HCT116 (cell line): ENCODE measurements around the gene GATAD2B. TPM values are rescaled to one million over a fixed set of nuclear protein-coding genes. Genes with fewer than 3 reads are reported as not detected.

Experiments
- ATAC-seq: fragments of 200-7000 bp; cut with Tn5 transposase; 2 replicates; pipeline ENCODE4 v1.9.1; 2020; ENCODE audit warnings: mild to moderate bottlenecking, moderate library complexity
- BruUV-seq: library from RNA; stranded (reverse); fragments of 400-500 nt; replicated peaks from 2 replicates; lab custom pipeline; 2021; lab: Mats Ljungman, UMichigan
- CTCF ChIA-PET: fragments of 300-600 bp; sonication (Branson Sonifier 250); formaldehyde crosslinking; loops from one replicate; lab custom pipeline; 2021; ENCODE audit warnings: antibody characterized with exemption; lab: Charles Lee
- POLR2A ChIA-PET: fragments of 300-600, 350-600 bp; sonication (Branson Sonifier 250); formaldehyde crosslinking; loops from one replicate; lab custom pipeline; 2021; ENCODE audit warnings: antibody characterized with exemption; lab: Charles Lee
- RAD21 ChIA-PET, 2 experiments: fragments of 300-600 bp; sonication (Branson Sonifier 250); formaldehyde crosslinking; loops; one replicate each; lab custom pipeline; 2023; ENCODE audit warnings: low total read pairs in 2 of 2; ENCODE audit not compliant: uncharacterized antibody in 2 of 2, unreplicated experiment in 2 of 2, low non-redundant PET in 1 of 2; lab: Charles Lee
- DNase-seq: peaks from one replicate; pipeline ENCODE4 v3.0.0-alpha.2; 2010; ENCODE audit warnings: low read depth, low spot score
- H2AFZ ChIP-seq: fragments of 200-600 bp; shearing (Covaris generic), sonication (generic); 2 replicates; pipeline ENCODE4 v1.6.1; 2017; ENCODE audit warnings: low read depth, mixed run types, mixed read lengths, antibody characterized with exemption, low read length; ENCODE audit not compliant: poor library complexity, severe bottlenecking
- H3K27ac ChIP-seq: 2 replicates; pipeline ENCODE4 v1.5.1; 2012; ENCODE audit warnings: low read depth, low read length
- H3K27me3 ChIP-seq: fragments of 200-600 bp; sonication (generic); 2 replicates; pipeline ENCODE4 v1.6.1; 2016; ENCODE audit warnings: mixed run types, low read length, mixed read lengths; ENCODE audit not compliant: insufficient read depth
- H3K36me3 ChIP-seq, 2 experiments: fragments of 200-500 bp in 1 of 2; fragments of 200-600 bp in 1 of 2; sonication (Bioruptor generic) in 1 of 2; sonication (generic) in 1 of 2; 2 replicates each; pipeline versions ENCODE4 v1.5.1 to v1.6.1; 2014 to 2016; ENCODE audit warnings: low read length in 2 of 2, inconsistent platforms in 1 of 2, mixed read lengths in 1 of 2, mixed run types in 1 of 2; ENCODE audit not compliant: insufficient read depth in 2 of 2, control insufficient read depth in 1 of 2
- H3K4me1 ChIP-seq, 2 experiments: fragments of 200-600 bp in 1 of 2; sonication (generic) in 1 of 2; 2 replicates each; pipeline versions ENCODE4 v1.5.1 to v1.6.1; 2012 to 2017; ENCODE audit warnings: low read length in 2 of 2, inconsistent platforms in 1 of 2, mild to moderate bottlenecking in 1 of 2, mixed read lengths in 1 of 2, mixed run types in 1 of 2, moderate library complexity in 1 of 2; ENCODE audit not compliant: insufficient read depth in 2 of 2, control insufficient read depth in 1 of 2
- H3K4me2 ChIP-seq: fragments of 200-600 bp; sonication (generic); 2 replicates; pipeline ENCODE4 v1.6.1; 2017; ENCODE audit warnings: mixed run types, low read length, mixed read lengths
- H3K4me3 ChIP-seq, 2 experiments: fragments of 200-600 bp in 1 of 2; sonication (generic) in 1 of 2; replicated peaks in 1 of 2; 2 replicates each; pipeline ENCODE4 v1.5.1; 2011 to 2016; ENCODE audit warnings: low read length in 2 of 2, control low read depth in 1 of 2, low read depth in 1 of 2, mild to moderate bottlenecking in 1 of 2, mixed read lengths in 1 of 2, mixed run types in 1 of 2
- H3K79me2 ChIP-seq: fragments of 200-600 bp; sonication (generic); 2 replicates; pipeline ENCODE4 v1.6.1; 2017; ENCODE audit warnings: mild to moderate bottlenecking, mixed run types, low read length, moderate library complexity, mixed read lengths; ENCODE audit not compliant: insufficient read depth
- H3K9ac ChIP-seq: fragments of 200-600 bp; sonication (generic); 2 replicates; pipeline ENCODE4 v1.6.1; 2016; ENCODE audit warnings: low read length, mixed read lengths
- H3K9me2 ChIP-seq: fragments of 200-600 bp; sonication (generic), shearing (Covaris generic); 2 replicates; pipeline ENCODE4 v1.6.1; 2017; ENCODE audit warnings: mixed run types, mild to moderate bottlenecking, moderate library complexity; ENCODE audit not compliant: insufficient read depth
- H3K9me3 ChIP-seq, 2 experiments: fragments of 200-500 bp in 1 of 2; fragments of 200-600 bp in 1 of 2; sonication (Bioruptor generic) in 1 of 2; sonication (generic) in 1 of 2; 2 replicates each; pipeline ENCODE4 v1.6.1; 2014 to 2017; ENCODE audit warnings: low read length in 2 of 2, mixed read lengths in 2 of 2, inconsistent platforms in 1 of 2, low read depth in 1 of 2, mild to moderate bottlenecking in 1 of 2, mixed run types in 1 of 2, moderate library complexity in 1 of 2; ENCODE audit not compliant: control insufficient read depth in 1 of 2, insufficient read depth in 1 of 2
- H4K20me1 ChIP-seq: fragments of 200-600 bp; sonication (generic), shearing (Covaris generic); 2 replicates; pipeline ENCODE4 v1.6.1; 2017; ENCODE audit warnings: mixed run types, mild to moderate bottlenecking, moderate library complexity; ENCODE audit not compliant: insufficient read depth
- CBX3 ChIP-seq: IDR thresholded peaks from 2 replicates; pipeline ENCODE4 v1.6.1; 2012; ENCODE audit warnings: low read depth
- CEBPB ChIP-seq: IDR thresholded peaks from 2 replicates; pipeline ENCODE4 v1.6.1; 2012; ENCODE audit warnings: low read depth
- CTCF ChIP-seq, 3 experiments: fragments of 200-600 bp in 1 of 3; sonication (generic) in 1 of 3; IDR thresholded peaks in 2 of 3; conservative IDR thresholded peaks in 1 of 3; 2 replicates each; pipeline ENCODE4 v1.5.1; 2012 to 2017; ENCODE audit warnings: low read depth in 2 of 3, low read length in 2 of 3, antibody characterized with exemption in 1 of 3, borderline replicate concordance in 1 of 3, control low read depth in 1 of 3, mild to moderate bottlenecking in 1 of 3, mixed read lengths in 1 of 3, mixed run types in 1 of 3, moderate library complexity in 1 of 3; ENCODE audit not compliant: insufficient read depth in 1 of 3
- EGR1 ChIP-seq: IDR thresholded peaks from 2 replicates; pipeline ENCODE4 v1.6.1; 2012; ENCODE audit warnings: low read depth
- EZH2 ChIP-seq: fragments of 200-600 bp; sonication (generic); IDR thresholded peaks from 2 replicates; pipeline ENCODE4 v1.6.1; 2017; ENCODE audit warnings: antibody characterized with exemption, mixed run types
- EZH2phosphoT487 ChIP-seq: fragments of 200-600 bp; IDR thresholded peaks from 2 replicates; pipeline ENCODE4 v1.6.1; 2018; ENCODE audit warnings: antibody characterized with exemption, borderline replicate concordance
- FOSL1 ChIP-seq: IDR thresholded peaks from 2 replicates; pipeline ENCODE4 v1.6.1; 2012; ENCODE audit warnings: low read depth
- MAX ChIP-seq: IDR thresholded peaks from 2 replicates; pipeline ENCODE4 v1.6.1; 2012
- POLR2A ChIP-seq: IDR thresholded peaks from 2 replicates; pipeline ENCODE4 v1.7.0; 2011; ENCODE audit warnings: borderline replicate concordance; ENCODE audit not compliant: insufficient read depth, insufficient read length; ENCODE audit errors: extremely low read depth
- POLR2AphosphoS5 ChIP-seq: IDR thresholded peaks from 2 replicates; pipeline ENCODE4 v1.6.1; 2011; ENCODE audit warnings: mild to moderate bottlenecking, low read depth, low read length, moderate library complexity
- REST ChIP-seq: IDR thresholded peaks from 2 replicates; pipeline ENCODE4 v1.6.1; 2012; ENCODE audit warnings: low read depth
- SP1 ChIP-seq: IDR thresholded peaks from 2 replicates; pipeline ENCODE4 v1.6.1; 2012; ENCODE audit warnings: low read depth
- TCF7L2 ChIP-seq: IDR thresholded peaks from 2 replicates; pipeline ENCODE4 v1.7.0; 2011; ENCODE audit warnings: borderline replicate concordance, inconsistent platforms; ENCODE audit not compliant: insufficient read depth, insufficient read length; ENCODE audit errors: extremely low read depth
- YY1 ChIP-seq: IDR thresholded peaks from 2 replicates; pipeline ENCODE4 v1.6.1; 2011; ENCODE audit warnings: low read length, low read depth, moderate library complexity, mild to moderate bottlenecking; ENCODE audit not compliant: insufficient replicate concordance; ENCODE audit errors: extremely low read depth
- ZBTB33 ChIP-seq: IDR thresholded peaks from 2 replicates; pipeline ENCODE4 v1.6.1; 2011; ENCODE audit warnings: mild to moderate bottlenecking, low read length, moderate library complexity; ENCODE audit not compliant: insufficient replicate concordance; ENCODE audit errors: extremely low read depth
- ZFX ChIP-seq: fragments of 450-650 bp; IDR thresholded peaks from 2 replicates; pipeline ENCODE4 v1.6.1; 2017
- ZNF274 ChIP-seq: fragments of 200-500 bp; sonication (Bioruptor generic); IDR thresholded peaks from 2 replicates; pipeline ENCODE4 v1.6.1; 2014; ENCODE audit warnings: mild to moderate bottlenecking, low read depth, low read length, inconsistent platforms
- intact Hi-C: fragments of 100-400 bp; cut with micrococcal nuclease; formaldehyde crosslinking; loops from 2 replicates; pipeline ENCODE4 v1.10.0; 2022
- total RNA-seq: library from RNA; stranded (reverse); gene quantifications from one replicate; pipeline ENCODE4 v1.2.1, GENCODE V29; 2021; ENCODE audit not compliant: unreplicated experiment

GATAD2B gene
- total RNA-seq, 1 experiment from 2014 or later = 50.2 TPM

- BruUV-seq = no TSS peak
- H3K79me2 ChIP-seq = no peaks in the 10 kb centered on the region
- peaks cover 14 to 28% of the 10 kb centered on the region in 2 experiments; a peak in 3 of 4 replicates for H3K36me3 ChIP-seq
- TF ChIP-seq ZFX (no peak), SP1 (no peak), ZBTB33 (no peak), EZH2phosphoT487 (no peak), FOSL1 (no peak), EGR1 (no peak), TCF7L2 (no peak), EZH2 (no peak), ZNF274 (no peak), CEBPB (no peak), YY1 (no peak), CBX3 (no peak), CTCF (IDR thresholded peaks at IDR 0.05 in 2 of 3, conservative IDR thresholded peaks at IDR 0.05 in 1 of 3; ENCODE audit: borderline replicate concordance in 1 of 3, insufficient read depth in 1 of 3, low read depth in 2 of 3, low read length in 2 of 3) (no peak), REST (no peak), POLR2AphosphoS5 (no peak), POLR2A (no peak), MAX (no peak)
- TF ChIP-seq, all 23 proteins: peak for 0
- CTCF ChIA-PET = no interaction called here
- H3K9ac ChIP-seq = no peak overlapping the region
- no peaks in the 10 kb centered on the region for H3K4me1 ChIP-seq
- no peak for DNase-seq
- no peaks in the 10 kb centered on the region for H3K9me2 ChIP-seq
- H3K27ac ChIP-seq = no peak overlapping the region
- ATAC-seq = no peak
- H3K9me3 ChIP-seq = no peaks in the 10 kb centered on the region
- RAD21 ChIA-PET = no interaction called here
- POLR2A ChIA-PET = no interaction called here
- H3K4me2 ChIP-seq = no peak overlapping the region
- H4K20me1 ChIP-seq = no peaks in the 10 kb centered on the region
- no peak overlapping the region for H3K4me3 ChIP-seq
- no peak overlapping the region for H2AFZ ChIP-seq
- intact Hi-C loops = no loop called here
- no peaks in the 10 kb centered on the region for H3K27me3 ChIP-seq
These were observed 13.4 kb upstream of the GATAD2B start for GRCh38 chr1:153936011-153936802.
